Panc1 (cell line): Measurements from ENCODE around the gene PCED1A.

ENCODE experiments used
- CTCF ChIP-seq: fragments of 450-650 bp; IDR thresholded peaks from 2 replicates; pipeline ENCODE4 v1.5.1; 2017; ENCODE audit warnings: mild to moderate bottlenecking
- REST ChIP-seq, 2 experiments: IDR thresholded peaks; 2 replicates each; pipeline ENCODE4 v1.6.1; 2011 to 2012; ENCODE audit warnings: low read depth in 2 of 2, control low read depth in 1 of 2, low read length in 1 of 2, mild to moderate bottlenecking in 1 of 2, moderate library complexity in 1 of 2; ENCODE audit not compliant: insufficient read depth in 1 of 2
- SIN3A ChIP-seq: IDR thresholded peaks from 2 replicates; pipeline ENCODE4 v1.6.1; 2012; ENCODE audit warnings: low read depth, mild to moderate bottlenecking, low read length, moderate library complexity, borderline replicate concordance; ENCODE audit not compliant: insufficient read depth
- TCF7L2 ChIP-seq: IDR thresholded peaks from 2 replicates; pipeline ENCODE4 v1.6.1; 2011; ENCODE audit warnings: mild to moderate bottlenecking, low read depth, low read length, inconsistent platforms

DNA sequence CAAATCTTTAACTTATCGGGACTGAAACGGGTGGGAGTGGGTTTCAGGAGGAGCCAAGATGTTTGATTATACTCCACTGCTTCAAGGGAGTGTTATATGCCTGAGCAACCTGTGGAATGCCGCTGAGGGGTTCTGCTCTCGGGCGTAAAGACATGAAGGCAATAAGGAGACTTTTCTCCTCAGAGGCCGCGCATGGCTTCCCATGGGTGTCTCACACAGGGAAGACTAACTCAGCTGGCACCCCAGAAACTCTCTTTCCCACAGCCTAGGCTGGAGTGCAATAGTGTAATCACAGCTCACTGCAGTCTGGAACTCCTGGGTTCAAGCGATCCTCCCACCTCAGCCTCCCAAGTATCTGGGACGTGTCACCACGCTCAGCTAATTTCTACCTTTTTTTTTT is 30.8 kb downstream of the PCED1A start:
- TF ChIP-seq CTCF (no peak), REST (IDR thresholded peaks at IDR 0.05; ENCODE audit: insufficient read depth in 1 of 2, low read depth in 2 of 2, low read length in 1 of 2) (no peak), TCF7L2 (no peak), SIN3A (no peak)
